ENCODE measurements around the gene FAP. TPM values are rescaled to one million over a fixed set of nuclear protein-coding genes. Genes with fewer than 3 reads are reported as not detected.

FAP gene
- total RNA-seq, 2 experiments from 2014 or later: not detected

DNA sequence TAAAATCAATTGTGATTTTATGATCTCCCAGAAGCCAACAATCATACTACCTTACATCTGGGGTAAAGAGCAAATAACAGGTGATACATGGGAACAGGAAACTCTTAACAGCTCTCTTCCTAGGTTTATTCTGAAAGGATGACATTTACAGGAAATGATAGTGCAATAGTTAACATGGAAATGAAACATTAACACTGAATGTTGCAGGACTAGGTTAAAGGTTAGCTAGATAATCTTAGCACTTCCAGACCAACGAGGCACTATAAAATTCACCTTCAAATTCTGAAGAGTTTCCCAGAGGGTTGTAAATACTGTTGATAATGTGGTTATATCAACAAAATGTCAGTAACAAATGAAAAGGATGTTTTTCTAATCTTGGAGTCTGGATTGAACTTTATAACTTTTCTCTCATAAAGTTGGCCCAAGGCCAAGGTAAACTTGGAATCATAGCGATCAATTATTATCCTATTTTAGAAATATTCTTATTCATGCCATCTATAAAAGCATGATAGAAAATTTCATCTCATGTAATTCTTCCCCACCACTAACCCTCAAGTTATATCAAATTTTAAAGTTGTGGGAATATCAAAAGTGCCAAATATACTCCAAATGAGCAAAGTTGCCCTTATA, 58.3 kb downstream of the FAP start:
- Mint-ChIP-seq H3K4me3 (no peak overlapping the region), H3K36me3 (no peaks in the 10 kb centered on the region), H3K9me3 (no peaks in the 10 kb centered on the region), H3K27me3 (peaks cover 5% of the 10 kb centered on the region), H3K4me1 (peaks cover 4% of the 10 kb centered on the region), H3K27ac (no peak overlapping the region)
- no peak for DNase-seq

GRCh38 chr2:162184359-162184758, 58.9 kb downstream of the FAP start:
- Mint-ChIP-seq H3K4me3 (no peak overlapping the region), H3K4me1 (peaks cover 4% of the 10 kb centered on the region), H3K27ac (no peak overlapping the region), H3K9me3 (no peaks in the 10 kb centered on the region), H3K36me3 (no peaks in the 10 kb centered on the region), H3K27me3 (peaks cover 7% of the 10 kb centered on the region)
- DNase-seq: no peak

DNA sequence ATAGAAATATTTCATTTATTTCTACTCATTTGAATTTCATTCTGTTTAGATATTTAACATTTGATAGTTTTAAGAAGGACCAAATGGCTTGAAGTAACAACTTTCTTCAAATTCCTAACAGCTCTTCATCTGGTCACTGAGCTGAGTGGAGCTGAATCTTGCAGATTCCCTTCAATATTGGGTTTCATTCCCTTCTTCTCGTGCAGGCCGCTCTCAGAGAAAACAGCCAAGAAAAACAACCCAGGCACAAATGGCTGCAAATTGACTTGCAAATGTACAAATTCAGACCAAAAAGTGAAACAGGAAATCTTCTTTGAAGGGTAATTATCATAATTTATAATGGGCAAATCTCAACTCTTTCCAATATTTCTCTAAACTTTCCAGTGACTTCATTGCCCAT, 60.9 kb downstream of the FAP start:
- no peak overlapping the region for H3K27ac Mint-ChIP-seq
- H3K4me3 Mint-ChIP-seq: no peak overlapping the region
- DNase-seq: no peak
- H3K27me3 Mint-ChIP-seq: peaks cover 10% of the 10 kb centered on the region
- peaks cover 4% of the 10 kb centered on the region for H3K4me1 Mint-ChIP-seq
- no peaks in the 10 kb centered on the region for H3K9me3 Mint-ChIP-seq
- no peaks in the 10 kb centered on the region for H3K36me3 Mint-ChIP-seq

DNA sequence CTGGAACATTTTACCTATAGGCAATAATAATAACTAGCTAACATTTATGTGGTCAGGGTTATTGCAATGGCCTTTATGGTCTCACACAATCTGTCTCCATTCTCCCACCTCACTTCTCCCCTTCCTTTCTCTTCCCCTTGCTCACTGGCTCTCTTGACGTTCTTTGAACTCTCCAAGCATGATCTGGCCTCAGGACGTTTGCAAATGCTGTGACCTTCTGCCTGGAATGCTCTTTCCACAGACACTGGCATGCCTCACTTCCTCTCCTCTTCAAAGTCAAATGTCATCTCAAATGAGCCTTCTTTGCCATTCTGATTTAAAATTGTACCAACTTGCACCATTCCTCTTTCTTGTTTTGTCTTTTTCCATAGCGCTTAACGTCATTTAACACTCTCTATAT, 65.9 kb downstream of the FAP start:
- no peak for DNase-seq
- Mint-ChIP-seq H3K9me3 (no peaks in the 10 kb centered on the region), H3K4me1 (no peaks in the 10 kb centered on the region), H3K27me3 (peaks cover 15% of the 10 kb centered on the region), H3K27ac (no peak overlapping the region), H3K36me3 (no peaks in the 10 kb centered on the region), H3K4me3 (no peak overlapping the region)

- no peaks in the 10 kb centered on the region for H3K4me1 Mint-ChIP-seq
- H3K4me3 Mint-ChIP-seq: no peak overlapping the region
- H3K27me3 Mint-ChIP-seq: peaks cover 15% of the 10 kb centered on the region
- no peaks in the 10 kb centered on the region for H3K9me3 Mint-ChIP-seq
- H3K27ac Mint-ChIP-seq: no peak overlapping the region
- DNase-seq: no peak
- H3K36me3 Mint-ChIP-seq: no peaks in the 10 kb centered on the region
Observed at GRCh38 chr2:162175714-162176113, 67.5 kb downstream of the FAP start.

DNA sequence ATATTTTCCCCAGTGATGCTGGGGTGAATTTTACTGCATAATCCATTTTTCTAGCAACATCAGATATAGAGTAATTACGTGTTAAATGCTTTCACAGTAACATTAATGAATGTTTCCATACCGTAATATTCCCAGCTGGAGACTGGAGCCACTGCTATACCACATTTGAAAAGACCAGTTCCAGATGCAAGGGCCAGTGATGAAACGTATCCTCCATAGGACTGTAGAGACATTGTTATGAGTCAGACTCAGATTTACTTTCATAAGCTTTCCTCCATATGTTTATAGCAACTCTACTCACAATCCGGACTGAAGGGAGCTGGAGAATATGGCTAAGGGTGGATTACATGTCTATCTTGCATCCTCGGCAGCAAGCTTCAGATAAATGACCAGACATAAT, 68.5 kb downstream of the FAP start:
- Mint-ChIP-seq H3K9me3 (no peaks in the 10 kb centered on the region), H3K27ac (no peak overlapping the region)
- no peak for DNase-seq

DNA sequence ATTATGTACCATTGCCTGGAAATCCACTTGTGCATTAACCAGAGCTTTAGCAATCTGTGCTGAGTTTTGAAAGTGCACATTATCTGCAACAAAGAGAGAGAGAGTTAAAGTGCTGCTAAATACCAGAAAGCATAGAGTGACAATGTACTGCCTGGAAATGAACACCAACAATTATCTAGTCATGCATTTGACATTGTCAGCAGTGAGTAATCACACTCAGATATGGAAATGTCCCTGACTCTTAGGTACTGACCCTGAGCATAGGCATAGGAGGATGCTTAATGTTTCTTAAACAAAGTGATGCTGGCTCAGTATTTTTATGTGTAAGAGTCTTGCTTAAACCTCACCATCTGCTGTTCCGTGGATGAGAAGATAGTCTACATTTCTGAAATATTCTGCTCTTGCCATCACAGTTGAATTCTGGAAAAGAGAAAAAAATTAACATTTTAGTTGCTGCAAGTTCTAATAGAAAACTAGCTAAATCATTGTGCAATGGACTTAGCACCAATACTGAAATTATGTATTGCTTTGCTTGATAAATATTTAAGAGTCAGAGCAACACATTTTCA, 70.4 kb downstream of the FAP start:
- Mint-ChIP-seq H3K4me3 (no peak overlapping the region), H3K4me1 (no peaks in the 10 kb centered on the region), H3K27ac (no peak overlapping the region), H3K36me3 (no peaks in the 10 kb centered on the region), H3K9me3 (no peaks in the 10 kb centered on the region), H3K27me3 (peaks cover 17% of the 10 kb centered on the region)
- no peak for DNase-seq

More for the DNA sequence above, 68.5 kb downstream of the FAP start:
- Mint-ChIP-seq H3K4me1 (no peaks in the 10 kb centered on the region), H3K36me3 (no peaks in the 10 kb centered on the region), H3K27me3 (peaks cover 11% of the 10 kb centered on the region), H3K4me3 (no peak overlapping the region)

DNA sequence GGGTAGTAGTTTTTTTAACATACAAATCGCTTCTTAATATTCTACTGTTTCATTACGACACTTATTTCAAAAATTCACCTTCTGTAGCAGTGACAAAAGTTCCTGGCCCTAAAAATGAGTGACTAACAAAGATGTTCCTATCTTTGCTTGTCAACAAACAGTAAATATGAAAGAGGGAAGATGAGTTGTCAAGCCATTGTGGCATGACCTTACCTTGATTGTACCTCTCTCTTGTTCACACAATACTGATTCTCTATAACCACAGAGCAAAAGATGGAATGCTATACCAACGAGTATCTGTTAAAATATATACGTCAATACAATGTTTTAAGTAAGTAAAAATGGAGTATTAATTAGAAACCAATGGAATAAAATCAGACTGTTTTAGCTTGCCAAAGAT, 76.5 kb downstream of the FAP start:
- H3K4me3 Mint-ChIP-seq: no peak overlapping the region
- no peaks in the 10 kb centered on the region for H3K9me3 Mint-ChIP-seq
- no peak for DNase-seq
- peaks cover 14% of the 10 kb centered on the region for H3K27me3 Mint-ChIP-seq
- H3K36me3 Mint-ChIP-seq: no peaks in the 10 kb centered on the region
- H3K4me1 Mint-ChIP-seq: peaks cover 7% of the 10 kb centered on the region
- H3K27ac Mint-ChIP-seq: no peak overlapping the region

DNA sequence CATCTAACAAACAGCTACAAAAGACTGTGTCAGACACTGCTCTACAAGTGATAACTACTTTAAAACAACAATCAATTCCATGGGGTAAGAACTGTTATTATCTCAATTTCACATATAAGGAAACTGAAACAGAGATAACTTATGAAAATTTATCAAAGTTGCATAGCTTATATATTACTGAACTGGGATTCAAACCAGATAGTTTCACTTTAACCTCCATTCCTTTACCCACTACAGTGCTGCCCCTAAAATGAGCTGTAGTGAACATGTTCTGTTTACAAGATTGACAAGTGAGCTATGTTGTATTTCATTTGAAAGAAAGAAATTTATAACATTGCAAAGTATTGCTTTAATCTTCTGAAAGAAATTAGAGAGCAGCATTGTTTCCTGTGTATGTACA, 77.1 kb downstream of the FAP start:
- DNase-seq: no peak
- no peak overlapping the region for H3K4me3 Mint-ChIP-seq
- peaks cover 14% of the 10 kb centered on the region for H3K27me3 Mint-ChIP-seq
- H3K36me3 Mint-ChIP-seq: no peaks in the 10 kb centered on the region
- H3K9me3 Mint-ChIP-seq: no peaks in the 10 kb centered on the region
- peaks cover 7% of the 10 kb centered on the region for H3K4me1 Mint-ChIP-seq
- H3K27ac Mint-ChIP-seq: no peak overlapping the region

DNA sequence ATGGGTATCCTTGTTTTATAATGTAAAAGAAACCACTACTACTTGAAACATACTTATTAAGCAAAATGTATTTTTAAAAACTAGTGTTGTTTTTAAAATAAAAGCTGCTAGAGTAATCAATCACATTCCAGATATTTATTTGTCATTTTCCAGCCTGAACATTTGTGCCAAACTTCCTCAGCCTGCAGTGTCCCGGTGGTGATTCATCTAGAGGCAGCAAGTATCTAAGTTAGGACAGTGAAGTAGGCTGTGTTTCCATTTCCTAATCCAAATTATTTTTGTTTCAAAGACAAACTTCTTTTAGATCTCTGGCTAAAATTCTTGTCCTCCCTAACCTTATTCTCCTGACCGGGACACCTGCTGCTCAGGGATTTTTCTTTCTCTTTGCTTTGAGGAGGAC, 78.4 kb downstream of the FAP start:
- H3K4me3 Mint-ChIP-seq: no peak overlapping the region
- no peak overlapping the region for H3K27ac Mint-ChIP-seq
- H3K9me3 Mint-ChIP-seq: no peaks in the 10 kb centered on the region
- DNase-seq: no peak
- no peaks in the 10 kb centered on the region for H3K36me3 Mint-ChIP-seq
- peaks cover 7% of the 10 kb centered on the region for H3K4me1 Mint-ChIP-seq
- peaks cover 16% of the 10 kb centered on the region for H3K27me3 Mint-ChIP-seq

DNA sequence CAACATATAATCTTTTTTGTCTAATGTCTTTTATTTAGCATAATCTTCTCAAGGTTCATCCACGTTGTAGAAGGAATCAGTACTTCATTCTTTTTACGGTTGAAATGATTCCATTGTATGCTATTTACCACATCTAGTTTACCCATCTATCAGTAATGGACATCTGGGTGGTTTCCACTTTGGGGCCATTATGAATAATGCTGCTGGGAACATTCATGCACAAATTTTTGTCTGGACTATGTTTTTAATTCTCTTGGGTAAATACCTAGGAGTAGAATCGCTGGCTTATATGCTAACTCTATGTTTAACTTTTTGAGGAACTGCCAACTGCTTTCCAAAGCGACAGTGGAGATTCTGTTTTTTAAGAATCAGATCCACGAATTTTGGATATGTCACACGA, 83.8 kb downstream of the FAP start:
- no peak for DNase-seq
- Mint-ChIP-seq H3K4me3 (no peak overlapping the region), H3K27me3 (peaks cover 16% of the 10 kb centered on the region), H3K9me3 (no peaks in the 10 kb centered on the region), H3K4me1 (no peaks in the 10 kb centered on the region), H3K36me3 (no peaks in the 10 kb centered on the region), H3K27ac (no peak overlapping the region)

DNA sequence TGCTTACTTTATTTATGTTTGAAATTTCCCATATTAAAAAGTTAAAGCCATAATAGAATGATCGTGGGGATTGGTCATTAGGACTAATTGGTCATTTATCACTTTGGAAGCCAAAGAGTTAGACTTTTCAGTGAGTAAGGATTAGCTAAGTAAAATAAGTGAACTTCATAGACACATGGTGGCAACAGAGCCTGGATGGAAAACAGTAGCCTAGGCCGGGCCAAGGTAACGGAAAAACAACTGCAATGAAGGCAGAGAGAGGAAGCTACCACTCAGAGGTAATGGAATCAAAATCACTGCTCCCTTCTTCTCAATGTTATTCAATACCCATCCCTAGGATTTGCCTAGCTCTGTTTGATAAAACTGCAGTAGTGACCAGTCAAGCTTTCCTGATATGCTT, 87.1 kb downstream of the FAP start:
- Mint-ChIP-seq H3K4me1 (peaks cover 1% of the 10 kb centered on the region), H3K9me3 (no peaks in the 10 kb centered on the region), H3K27ac (no peak overlapping the region), H3K36me3 (no peaks in the 10 kb centered on the region), H3K27me3 (peaks cover 32% of the 10 kb centered on the region), H3K4me3 (no peak overlapping the region)
- DNase-seq: no peak

- Mint-ChIP-seq H3K27ac (no peak overlapping the region), H3K9me3 (no peaks in the 10 kb centered on the region), H3K36me3 (no peaks in the 10 kb centered on the region), H3K4me3 (no peak overlapping the region), H3K27me3 (peaks cover 37% of the 10 kb centered on the region), H3K4me1 (peaks cover 1% of the 10 kb centered on the region)
- DNase-seq: no peak
Observed at GRCh38 chr2:162155093-162155492, 88.2 kb downstream of the FAP start.

- Mint-ChIP-seq H3K36me3 (no peaks in the 10 kb centered on the region), H3K4me1 (peaks cover 1% of the 10 kb centered on the region), H3K27me3 (peaks cover 35% of the 10 kb centered on the region), H3K9me3 (no peaks in the 10 kb centered on the region), H3K4me3 (no peak overlapping the region), H3K27ac (no peak overlapping the region)
- DNase-seq: peak; percentile 55
Observed at GRCh38 chr2:162153608-162154224, 89.5 kb downstream of the FAP start.

DNA sequence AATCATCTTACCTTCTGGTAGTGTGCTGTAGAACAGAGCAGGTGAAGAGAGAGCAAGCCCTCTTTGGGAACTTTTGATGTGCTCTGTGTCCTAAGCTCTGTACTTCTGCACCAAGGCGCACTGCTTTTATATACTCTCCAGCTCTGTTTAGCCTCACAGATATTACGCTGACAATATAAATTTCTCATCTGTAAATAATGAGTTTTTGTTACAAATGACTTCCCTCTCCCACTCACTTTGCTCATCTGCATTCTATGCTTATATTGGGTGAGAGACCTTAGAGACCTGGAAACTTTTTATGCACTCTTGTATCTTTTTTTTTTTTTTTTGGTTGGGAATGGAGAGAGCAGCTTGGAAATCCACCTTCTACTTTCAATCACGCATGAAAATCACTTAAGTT, 91.1 kb downstream of the FAP start, which contains the start of gene GCG:
GCG (minus strand) TSS at position 101 of the 400 bp plus-strand sequence. CDS start 3,069 bp downstream, outside the sequence.
- no peaks in the 10 kb centered on the region for H3K9me3 Mint-ChIP-seq
- DNase-seq: no peak
- peaks cover 37% of the 10 kb centered on the region for H3K27me3 Mint-ChIP-seq
- H3K36me3 Mint-ChIP-seq: no peaks in the 10 kb centered on the region
- peaks cover 1% of the 10 kb centered on the region for H3K4me1 Mint-ChIP-seq
- H3K27ac Mint-ChIP-seq: no peak within 1 kb of the TSS
- H3K4me3 Mint-ChIP-seq: no peak within 1 kb of the TSS

DNA sequence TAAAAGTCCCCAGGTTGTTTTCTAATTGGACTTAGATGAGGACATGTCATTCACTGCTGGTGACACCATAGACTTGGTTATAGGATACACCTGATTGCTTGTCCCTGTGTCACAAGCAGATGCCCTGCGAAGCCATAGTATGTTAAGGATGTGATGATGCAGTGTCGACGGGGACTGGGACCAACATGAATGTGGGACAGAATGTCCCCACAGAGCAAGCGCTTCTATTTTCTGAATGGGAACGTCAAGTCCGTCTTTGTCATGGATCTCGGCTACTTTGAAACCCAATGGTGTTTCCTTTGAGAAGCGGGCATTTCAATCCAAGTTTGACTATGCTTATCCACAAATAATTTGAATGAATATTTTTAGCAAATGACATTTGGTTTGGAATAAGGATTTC, 93.3 kb downstream of the FAP start:
- Mint-ChIP-seq H3K27ac (no peak overlapping the region), H3K4me3 (no peak overlapping the region), H3K27me3 (peaks cover 47% of the 10 kb centered on the region), H3K36me3 (no peaks in the 10 kb centered on the region), H3K4me1 (peaks cover 1% of the 10 kb centered on the region), H3K9me3 (no peaks in the 10 kb centered on the region)
- DNase-seq: no peak
